Body of pancreas (tissue), 4 donors: ENCODE data around the gene KLHL13.

Source experiments
- CTCF ChIP-seq, 7 experiments: fragments of 450-650 bp in 4 of 7; fragments of 200-600 bp in 3 of 7; sonication (generic) in 3 of 7; IDR thresholded peaks; one replicate each; pipeline ENCODE4 v1.5.1; 2016 to 2019; ENCODE audit warnings: antibody characterized with exemption in 7 of 7
- POLR2A ChIP-seq, 3 donors: fragments of 450-650 bp; IDR thresholded peaks; one replicate each; pipeline ENCODE4 v1.6.1; 2016; ENCODE audit warnings: antibody characterized with exemption in 3 of 3, mild to moderate bottlenecking in 2 of 3

DNA sequence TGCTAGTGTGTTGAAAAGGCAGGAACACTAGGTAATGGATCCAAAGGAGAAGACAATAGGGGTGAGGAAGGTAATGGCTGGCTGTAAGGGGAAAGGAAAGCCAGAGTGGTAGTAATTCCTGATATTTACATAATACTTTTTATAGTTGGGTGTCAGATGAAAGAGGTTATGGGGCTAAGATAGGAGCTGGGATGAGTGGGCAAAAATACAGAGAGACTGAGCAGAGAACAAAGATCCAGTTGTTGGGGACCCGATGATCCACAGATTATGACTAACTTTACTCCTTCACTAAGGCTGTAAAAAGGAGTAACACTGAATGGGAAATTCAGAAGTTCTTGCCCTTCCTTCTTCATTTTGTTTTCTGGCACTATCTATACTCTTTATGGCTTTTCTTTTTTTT lies 138.2 kb downstream of the KLHL13 start:
- TF ChIP-seq CTCF (IDR thresholded peaks at IDR 0.05) (no peak), POLR2A (IDR thresholded peaks at IDR 0.05) (no peak)
